HG03442 (cell line): ENCODE measurements around the gene PARVB.

Experiments used
- ATAC-seq: cut with Tn5 transposase; IDR thresholded peaks from one replicate; pipeline ENCODE4 v1.9.1; 2021; ENCODE audit warnings: mild to moderate bottlenecking, moderate library complexity; ENCODE audit not compliant: unreplicated experiment

Gene PARVB

DNA sequence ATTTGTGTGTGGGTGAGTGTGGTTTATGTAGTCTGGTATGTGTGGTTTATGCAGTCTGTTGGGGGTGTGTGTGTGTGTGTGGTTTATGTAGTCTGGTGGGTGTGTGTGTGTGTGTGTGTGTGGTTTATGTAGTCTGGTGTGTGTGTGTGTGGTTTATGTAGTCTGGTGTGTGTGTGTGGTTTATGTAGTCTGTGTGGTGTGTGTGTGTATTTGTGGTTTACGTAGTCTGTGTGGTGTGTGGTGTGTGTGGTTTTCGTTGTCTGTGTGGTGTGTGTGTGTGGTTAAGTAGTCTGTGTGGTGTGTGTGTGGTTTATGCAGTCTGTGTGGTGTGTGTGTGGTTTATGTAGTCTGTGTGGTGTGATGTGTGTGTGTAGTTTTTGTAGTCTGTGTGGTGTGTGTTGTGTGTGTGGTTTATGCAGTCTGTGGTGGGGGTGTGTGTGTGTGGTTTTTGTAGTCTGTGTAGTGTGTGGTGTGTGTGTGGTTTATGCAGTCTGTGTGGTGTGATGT lies 130.4 kb downstream of the PARVB start:
- no peak for ATAC-seq

DNA sequence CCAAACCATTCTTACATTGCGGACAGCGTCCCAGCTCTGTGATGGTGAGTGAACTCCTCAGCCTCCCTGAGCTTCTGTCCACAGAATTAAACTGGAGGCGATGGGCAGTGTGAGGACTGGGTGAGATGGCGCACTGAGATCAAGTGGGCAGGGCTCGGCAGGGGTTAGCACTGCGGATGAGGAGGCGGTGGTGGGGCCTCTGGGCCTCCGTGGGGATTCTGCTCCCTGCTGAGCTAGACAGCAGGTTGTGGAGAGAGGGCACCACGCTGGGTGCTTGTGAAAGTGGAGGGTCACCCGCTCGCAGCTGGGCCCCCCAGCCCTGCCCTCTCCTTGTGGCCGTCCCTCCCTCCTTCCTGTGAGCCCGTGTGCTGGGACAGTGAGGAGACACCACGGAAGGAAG lies 131.0 kb downstream of the PARVB start:
- ATAC-seq = no peak

DNA sequence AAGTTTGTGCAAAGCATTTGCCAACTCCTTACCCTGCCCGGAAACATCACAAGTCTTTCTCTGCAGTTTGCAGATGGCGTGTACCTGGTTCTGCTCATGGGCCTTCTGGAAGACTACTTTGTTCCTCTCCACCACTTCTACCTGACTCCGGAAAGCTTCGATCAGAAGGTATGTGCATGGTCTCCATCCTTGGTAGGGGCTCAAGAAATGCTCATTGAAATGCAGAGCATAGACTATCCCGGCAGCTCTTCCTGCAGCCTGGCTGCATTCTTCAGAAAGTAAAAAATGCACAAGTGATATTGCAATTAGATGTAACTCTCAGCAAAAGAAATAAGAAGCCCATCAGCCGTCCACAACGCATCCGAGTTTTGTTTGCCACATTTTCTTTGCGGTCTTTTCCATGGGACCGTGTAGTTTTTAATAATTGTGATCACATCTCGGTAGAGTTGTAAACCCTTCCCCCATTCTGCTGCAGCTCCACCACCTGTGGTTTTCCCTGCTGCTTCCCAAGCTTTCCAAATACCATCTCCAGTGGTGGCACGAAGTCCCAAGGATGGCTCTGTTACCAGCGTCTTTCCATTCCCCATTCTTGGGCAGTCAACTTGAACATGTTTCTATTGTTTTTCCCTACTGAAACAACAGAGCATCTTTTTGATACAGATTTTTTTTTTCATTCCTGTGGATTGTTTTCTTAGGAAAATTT lies 134.0 kb downstream of the PARVB start:
- ATAC-seq = no peak

DNA sequence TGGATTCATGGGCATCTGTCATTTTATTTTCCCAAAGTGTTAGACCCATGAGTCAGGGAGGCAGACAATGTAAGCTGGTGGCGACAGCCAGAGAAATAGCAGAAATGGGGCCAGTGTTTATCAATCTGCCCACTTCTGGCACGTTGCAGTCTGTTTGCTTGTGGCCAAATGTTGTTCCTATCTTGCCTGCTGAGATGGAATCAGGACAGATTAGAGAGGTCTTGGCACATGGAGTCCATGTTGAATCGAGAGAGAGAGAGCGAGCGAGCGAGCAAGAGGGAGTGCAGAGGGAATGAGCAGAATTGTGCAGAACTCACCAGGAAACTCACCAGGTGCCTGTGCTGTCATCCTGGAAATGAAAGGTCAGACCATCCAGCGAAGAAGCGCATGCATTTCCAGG lies 134.7 kb downstream of the PARVB start:
- no peak for ATAC-seq

DNA sequence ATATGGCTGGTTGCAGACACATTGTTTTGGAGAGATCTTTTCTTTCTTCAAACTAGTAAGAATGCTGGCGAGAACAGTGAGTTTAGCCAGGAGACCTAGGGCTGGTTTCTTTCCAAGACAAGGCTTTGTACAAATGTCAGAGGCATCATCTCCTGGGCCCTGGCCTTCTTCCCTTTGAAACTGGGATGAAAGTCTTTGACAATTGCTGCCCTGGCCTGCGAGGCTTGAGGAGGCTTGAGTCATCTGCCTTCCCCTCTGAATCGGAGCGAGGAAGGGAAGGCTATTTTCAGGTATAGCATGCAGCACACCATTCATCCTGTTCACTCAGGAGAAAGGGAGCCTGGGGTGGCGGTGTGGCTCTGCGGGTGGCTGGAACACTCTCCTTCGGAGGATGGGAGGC lies 135.1 kb downstream of the PARVB start:
- ATAC-seq = no peak

DNA sequence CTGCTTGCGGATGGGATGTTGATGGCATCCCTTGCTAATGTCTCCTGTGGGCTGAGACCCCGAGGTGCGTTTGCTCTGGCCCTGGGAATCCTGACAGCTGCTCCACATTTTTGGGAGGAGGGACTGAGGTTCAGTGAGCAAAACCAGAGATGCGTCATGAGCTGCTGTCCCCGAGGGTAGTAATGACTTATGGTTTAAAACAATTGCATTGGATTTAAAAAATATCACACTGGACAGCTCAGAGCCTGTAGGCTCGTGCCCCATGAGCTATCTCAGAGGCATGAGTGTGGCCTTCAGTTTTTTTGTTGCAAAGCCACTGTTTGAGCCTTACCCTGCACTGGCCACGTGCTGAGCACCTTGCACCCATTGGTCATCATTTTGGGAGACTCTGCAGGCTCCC lies 135.7 kb downstream of the PARVB start:
- no peak for ATAC-seq

DNA sequence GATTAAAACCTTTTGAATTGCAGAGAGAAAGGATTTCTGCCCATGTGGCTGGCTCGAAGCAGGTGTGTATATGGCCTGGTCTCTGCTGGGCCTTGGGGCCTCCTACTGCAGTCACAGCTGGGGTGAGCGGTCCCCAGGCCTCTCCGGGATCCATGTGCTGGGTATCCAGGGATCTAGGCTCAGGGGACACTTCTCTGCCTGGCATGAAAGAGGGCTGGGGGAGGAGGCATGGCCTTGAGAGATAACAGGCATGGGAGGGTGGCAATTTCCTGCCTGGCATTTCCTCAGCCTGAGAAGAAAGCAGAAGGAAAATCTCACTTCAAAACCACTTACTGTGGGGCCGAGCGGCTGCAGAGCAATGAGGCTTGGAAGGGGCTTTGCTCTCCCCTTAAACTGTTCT lies 136.3 kb downstream of the PARVB start:
- ATAC-seq = no peak

DNA sequence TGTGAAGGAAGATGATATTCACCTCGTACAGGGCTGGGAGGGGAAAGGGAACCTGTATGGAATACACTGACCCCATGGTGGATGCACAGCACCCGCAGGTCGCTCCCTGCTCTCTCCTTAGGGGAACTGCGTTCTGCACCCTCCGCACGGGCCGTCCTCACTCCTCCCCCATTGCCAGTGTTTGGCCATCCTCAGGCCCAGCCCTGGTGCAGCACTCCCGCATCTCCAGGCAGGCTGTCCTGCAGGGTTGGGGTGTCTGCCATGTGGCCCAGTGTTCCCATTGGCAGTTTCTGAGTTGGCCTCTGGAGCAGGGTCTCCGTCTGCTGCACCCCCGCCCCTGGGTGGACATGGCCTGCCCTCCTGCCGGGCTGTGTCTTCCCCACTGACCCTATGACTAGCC lies 137.6 kb downstream of the PARVB start:
- ATAC-seq = no peak

DNA sequence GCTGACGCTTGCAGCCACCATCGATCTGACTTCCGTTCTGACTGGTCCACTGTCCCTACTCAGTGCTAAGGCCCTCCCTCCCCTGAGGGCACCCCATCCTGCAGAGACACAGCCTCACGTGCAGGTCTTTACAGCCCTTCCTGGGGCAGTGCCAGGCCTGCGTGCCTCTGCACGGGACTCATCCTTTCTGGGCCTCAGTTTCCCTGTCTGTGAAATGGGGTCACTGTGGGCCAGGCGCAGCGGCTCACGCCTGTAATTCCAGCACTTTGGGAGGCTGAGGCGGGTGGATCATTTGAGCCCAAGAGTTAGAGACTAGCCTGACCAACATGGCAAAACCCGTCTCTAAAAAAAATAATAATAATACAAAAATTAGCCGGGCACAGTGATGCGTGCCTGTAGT lies 138.9 kb downstream of the PARVB start:
- ATAC-seq = no peak

DNA sequence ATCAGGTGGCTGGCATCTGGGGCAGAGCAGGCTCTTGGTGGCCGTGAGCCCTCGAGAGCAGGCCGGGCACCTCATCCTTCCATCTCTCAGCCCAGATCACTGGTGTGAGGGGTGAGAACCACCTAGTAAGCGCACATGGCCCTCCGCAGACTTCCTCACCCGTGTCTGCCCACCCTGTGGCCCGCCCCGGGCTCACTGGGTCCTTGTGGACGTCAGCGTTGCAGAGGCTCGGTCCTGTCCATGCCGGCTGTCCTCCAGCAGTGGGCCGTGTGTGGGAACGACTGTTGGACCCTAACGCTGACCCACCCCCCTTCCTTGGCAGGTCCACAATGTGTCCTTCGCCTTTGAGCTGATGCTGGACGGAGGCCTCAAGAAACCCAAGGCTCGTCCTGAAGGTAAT lies 139.4 kb downstream of the PARVB start:
- no peak for ATAC-seq

DNA sequence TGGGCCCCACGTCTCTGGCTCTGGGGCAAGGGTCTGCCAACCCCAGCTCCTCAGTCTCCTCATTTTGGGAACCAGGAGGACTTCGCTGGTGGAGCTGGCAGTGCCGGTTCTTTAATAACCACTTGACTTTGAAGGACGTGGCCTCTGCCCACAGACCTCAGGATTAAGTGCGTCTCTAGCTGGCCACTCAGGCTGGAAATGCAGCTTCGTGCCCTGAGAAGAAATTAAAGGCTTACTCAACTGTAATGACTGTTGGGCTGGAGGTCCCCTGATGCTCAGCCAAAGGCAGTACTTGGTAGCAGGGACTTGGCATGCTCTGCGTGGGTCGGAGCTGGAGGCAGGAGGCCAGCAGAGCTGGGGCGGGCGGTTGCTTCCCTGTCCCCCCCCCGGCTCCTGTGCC lies 139.9 kb downstream of the PARVB start:
- ATAC-seq = no peak

DNA sequence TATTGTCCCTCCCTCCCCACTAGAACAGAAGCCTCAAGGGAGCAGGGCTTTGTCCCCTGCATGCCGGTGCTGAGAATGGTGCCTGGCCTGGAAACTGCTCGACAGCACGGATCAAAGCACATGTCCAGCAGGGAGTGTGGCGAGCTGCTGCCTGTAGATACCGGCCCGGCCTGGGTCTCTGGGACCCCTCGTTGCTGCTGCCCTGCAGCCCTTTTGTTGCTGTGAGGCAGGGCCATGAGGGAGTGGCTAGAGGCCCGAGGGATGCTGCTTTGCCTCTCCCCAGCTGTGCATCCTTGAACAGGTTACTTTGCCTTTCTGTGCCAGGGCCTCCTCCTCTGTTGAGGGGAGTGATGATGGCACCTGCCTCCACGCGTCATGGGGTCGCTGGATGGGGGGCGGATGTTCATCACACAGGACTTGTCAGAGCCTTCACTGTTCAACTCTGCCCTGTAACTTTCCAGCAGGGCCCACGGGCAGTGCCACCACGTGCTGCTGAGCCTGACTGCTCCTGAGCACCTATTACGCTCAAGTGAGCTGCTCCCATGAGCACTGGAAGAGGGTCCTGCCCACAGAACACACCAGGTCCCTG lies 141.3 kb downstream of the PARVB start:
- no peak for ATAC-seq

DNA sequence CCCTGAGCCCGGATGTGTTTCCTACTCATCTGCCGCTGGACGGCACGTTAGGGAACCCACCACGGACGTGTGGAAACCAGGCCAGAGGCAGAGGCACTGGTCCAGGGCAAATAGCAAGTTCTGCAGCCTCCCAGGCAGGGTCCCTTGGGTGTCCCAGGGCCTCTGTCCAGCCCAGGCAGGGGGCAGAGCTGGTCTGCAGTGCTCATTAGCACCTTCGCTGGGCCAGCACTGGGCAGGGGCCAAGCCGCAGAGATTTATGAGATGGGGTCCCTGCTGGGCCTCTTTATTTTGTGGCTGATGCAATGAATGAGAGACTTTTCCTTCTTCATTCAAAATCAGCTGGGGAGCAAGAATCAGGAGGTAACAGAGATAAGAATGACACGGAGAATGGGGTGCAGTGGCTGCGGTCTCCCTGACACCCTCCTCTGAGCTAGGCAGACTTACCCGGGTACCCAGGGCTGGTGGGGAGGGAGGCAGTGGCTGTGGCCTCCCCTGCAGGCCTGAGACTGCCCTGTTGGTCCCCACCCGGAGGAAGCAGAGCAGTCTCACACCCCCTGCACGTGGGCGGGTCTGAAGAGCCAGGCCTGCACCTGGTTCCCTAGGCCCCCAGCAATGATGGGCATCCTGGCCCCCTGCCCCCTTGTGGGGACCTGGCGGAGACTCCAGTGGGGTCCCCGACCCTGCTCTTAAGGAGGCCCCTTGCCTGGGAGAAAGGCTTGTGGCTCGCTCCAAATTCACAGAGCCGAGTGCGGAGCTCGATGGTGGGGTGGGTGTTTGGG lies 142.6 kb downstream of the PARVB start:
- ATAC-seq = no peak

DNA sequence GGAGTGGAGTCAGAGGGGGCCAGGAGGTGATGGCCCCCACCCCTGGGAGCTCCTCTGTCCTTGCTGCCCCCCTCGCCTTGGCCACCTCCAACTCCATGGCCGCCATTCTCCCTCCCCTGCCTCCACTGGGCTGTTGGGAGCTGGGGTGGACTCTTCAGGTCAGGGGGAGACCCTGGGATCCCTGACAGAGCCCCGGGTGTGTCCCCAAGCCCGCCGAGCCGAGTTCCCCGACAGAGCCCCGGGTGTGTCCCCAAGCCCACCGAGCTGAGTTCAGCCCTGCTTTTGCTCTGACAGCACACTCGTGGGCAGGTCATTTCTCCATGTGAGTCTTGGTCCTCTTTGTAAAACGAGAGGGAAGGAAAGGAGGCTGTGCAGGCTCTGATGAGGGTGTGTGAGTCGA lies 143.4 kb downstream of the PARVB start:
- no peak for ATAC-seq

DNA sequence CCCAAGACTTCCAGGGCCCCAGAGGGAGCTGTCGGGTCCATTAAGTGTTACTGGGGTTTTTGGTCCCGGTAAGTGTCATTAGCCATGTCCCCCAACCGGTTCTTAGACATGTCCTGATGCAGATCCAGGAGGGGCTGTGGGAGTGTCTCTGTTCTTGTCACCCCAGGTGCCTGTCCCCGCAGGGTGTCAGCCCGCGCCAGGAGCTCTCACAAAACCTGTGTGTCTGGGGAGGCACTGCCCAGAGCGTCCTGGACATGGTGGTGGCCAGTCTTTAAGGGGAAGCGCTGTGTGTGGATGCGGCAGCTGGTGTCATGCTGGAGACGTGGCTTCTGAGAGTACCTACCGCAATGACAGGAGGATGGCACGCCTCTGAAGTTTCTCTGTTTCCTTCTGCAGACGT lies 144.1 kb downstream of the PARVB start:
- no peak for ATAC-seq

DNA sequence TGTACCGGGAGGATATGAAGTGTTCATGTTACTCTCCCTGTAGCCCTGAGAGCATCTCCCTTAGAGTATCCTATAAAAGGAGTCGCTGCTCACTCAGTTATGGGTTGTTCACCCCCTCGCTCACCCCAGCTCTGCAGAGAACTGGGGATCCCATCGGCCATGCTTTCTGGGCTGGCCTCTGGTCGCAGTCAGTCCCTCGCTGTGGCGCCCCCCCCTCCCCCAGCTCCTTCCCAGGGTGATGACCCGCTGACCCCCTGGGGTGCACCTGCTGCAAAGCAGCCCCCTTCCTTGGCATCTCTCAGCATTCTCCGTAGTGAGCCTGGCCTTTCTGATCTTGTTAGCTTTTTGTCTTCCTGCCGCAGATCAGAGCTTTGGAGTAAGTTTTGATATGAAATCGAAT lies 146.4 kb downstream of the PARVB start:
- ATAC-seq = no peak

DNA sequence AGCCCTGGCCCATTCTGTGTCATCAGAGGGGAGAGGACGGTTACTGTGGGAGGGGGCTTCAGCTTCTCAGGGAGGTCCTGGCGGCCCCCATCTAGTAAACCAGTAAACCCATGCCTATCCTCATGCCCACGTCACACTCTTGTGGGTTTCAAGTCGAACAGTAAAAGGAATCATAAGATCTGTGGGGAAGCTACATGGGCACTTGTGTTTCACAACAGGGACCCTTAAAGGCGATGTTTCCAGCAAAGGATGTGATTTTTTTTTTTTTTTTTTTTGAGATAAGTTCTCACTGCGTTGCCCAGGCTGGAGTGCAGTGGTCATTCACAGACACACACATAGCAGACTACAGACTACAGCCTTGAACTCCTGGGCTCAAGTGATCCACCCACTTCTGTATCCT lies 147.5 kb downstream of the PARVB start:
- ATAC-seq = no peak

DNA sequence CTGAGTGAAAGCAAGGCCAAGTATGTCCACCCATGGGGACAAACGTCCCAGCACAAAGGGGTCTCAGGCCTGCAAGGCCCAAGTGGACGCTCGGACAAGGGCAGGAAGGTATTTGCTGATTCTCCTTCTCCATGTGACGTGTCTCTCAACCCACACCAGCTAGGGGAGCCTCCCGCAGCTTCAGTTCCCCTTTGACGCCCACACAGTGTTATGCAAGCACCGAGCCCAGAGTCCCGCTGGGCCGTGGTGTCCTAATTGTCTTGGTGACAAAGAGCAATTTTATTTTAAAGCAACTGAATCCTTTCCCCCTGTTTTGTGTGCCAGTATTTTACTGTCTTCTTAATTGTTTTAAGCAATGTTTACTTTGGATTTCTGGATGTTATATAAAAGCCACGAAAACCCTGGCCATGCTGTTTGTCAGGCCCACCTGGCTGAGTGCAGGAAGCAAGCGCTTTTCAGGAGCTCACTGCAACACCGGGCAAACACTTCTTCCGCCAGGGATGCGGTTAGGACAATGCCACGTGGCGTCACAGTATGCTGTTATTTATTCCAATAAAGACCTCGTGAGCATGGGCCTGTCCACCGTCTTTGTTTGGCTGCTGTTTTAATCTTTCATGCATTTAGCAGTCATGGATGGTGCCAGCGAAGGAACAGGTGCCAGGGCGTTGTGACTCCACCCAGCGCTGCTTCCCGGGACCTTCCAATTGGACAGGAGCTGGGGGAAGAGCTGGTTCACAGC lies 148.4 kb downstream of the PARVB start:
- ATAC-seq = peak; percentile 71

DNA sequence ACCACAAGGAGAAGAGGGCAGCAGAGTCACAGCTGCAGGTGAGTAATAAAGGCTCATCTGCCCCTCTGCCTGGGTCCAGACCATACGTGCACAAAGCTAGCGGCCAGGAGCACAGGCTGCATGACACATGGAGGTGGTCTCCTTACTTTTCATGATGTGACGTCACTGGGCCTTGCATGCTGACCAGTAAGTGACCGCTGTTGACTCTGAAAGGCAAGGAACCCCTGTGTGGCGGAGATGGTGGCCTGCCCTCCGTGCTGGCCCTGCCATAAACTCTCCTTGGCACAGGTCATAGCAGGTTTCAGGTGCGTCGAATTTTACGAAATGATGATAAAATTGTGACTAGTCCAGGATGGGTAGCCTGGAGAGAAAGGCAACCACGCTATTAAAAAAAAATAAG lies 149.1 kb downstream of the PARVB start:
- no peak for ATAC-seq

DNA sequence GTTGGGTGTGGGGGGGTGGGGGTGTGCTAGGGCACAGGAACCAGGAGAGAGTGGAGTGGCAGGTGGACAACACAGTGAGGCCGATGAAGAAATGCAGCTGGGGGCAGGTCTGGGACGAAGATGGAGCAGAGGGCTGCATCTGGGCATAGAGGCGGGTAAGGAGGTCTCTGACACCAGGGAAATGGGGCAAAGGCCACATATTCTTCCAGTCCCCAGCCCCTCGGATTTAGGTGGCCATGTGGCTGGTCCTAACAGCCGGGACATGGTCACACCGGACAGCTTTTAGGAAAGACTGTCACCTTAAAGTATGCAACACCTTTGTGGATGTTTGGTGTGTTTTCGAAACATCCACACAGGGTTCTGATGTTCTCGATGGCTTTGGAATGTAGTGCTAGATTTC lies 151.6 kb downstream of the PARVB start:
- no peak for ATAC-seq

DNA sequence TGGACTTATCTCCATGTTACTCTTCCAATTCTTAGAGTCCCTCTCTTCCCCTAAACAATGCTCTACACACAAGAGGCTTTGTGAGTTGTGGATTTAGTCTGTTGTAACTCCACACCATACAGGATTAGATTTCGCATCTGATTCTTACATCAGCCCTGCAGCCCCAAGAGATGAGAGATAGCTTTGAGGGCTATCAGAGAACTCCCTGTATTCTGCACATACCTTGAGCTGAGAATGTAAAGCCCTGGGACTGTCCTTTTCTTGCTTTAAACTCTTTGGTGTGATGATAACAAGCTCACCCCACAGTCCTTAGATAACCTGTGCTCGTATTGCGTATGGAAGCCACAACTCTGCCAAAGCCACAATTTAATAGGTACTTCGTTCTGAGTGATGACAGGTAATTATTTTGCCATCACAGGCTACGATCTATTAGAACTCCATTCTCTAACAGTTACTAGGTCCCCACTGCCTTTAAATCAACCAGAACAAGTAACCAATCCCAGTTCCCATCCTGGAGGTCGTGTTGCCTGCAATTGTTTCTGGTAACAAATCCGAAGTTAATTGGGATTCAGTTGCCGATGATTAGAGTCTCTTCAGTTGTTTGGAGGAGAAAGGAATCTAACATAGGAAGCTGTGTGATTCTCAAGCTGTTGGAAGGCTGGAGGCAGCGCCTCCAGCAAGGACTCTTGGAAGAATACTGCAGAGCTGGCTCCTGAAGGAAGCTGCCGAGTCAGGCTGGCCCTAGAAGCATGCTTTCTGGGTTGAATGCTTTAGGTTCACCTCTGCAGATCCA lies 155.3 kb downstream of the PARVB start:
- ATAC-seq = no peak
